H1 (cell line): ENCODE measurements around the gene CHRNA5. TPM values are rescaled to one million over a fixed set of nuclear protein-coding genes. Genes with fewer than 3 reads are reported as not detected.

Source experiments
- CHD1 ChIP-seq: IDR thresholded peaks from 2 replicates; pipeline ENCODE4 v1.6.1; 2012; ENCODE audit warnings: low read depth, low read length, improper control_type of control experiment
- CHD2 ChIP-seq: IDR thresholded peaks from 2 replicates; pipeline ENCODE4 v1.6.1; 2012; ENCODE audit warnings: low read length, improper control_type of control experiment
- RAD21 ChIP-seq, 2 experiments: IDR thresholded peaks in 1 of 2; conservative IDR thresholded peaks in 1 of 2; 2 replicates each; pipeline ENCODE4 v1.6.1; 2011; ENCODE audit warnings: low read depth in 2 of 2, low read length in 2 of 2, improper control_type of control experiment in 1 of 2, inconsistent platforms in 1 of 2, mild to moderate bottlenecking in 1 of 2, moderate library complexity in 1 of 2
- SIRT6 ChIP-seq: IDR thresholded peaks from one replicate; pipeline ENCODE4 v1.7.1; 2012; ENCODE audit warnings: low read length, inconsistent platforms
- SP1 ChIP-seq: IDR thresholded peaks from 2 replicates; pipeline ENCODE4 v1.6.1; 2011; ENCODE audit warnings: low read depth, low read length
- TEAD4 ChIP-seq: IDR thresholded peaks from 2 replicates; pipeline ENCODE4 v1.6.1; 2012; ENCODE audit warnings: low read depth, low read length, inconsistent platforms, mixed read lengths
- polyA plus RNA-seq, 7 experiments: library from polyadenylated mRNA; depleted of rRNA in 3 of 7; stranded (reverse) in 5 of 7; unstranded in 2 of 7; fragments of >200 nt in 5 of 7; fragments of 200-250 nt in 2 of 7; gene quantifications; 1 replicate in 5 of 7; 2 replicates in 1 of 7; 4 replicates in 1 of 7; pipeline versions ENCODE4 v1.2.1 to v1.2.3, GENCODE V29; 2011 to 2013; ENCODE audit warnings: missing spikeins in 2 of 7, mixed read lengths in 2 of 7
- total RNA-seq: library from RNA; stranded (reverse); fragmentation: NEBNext Ultra II Directional; extraction: Animal tissue kit (Norgen Biotek cat#: 25700); gene quantifications from 2 replicates; pipeline ENCODE4 v1.2.1, GENCODE V29; 2021

The CHRNA5 gene
- total and polyA plus RNA-seq, 2 of the 8 experiments (the other 6 are each of a cell fraction or from before 2014, with no cell fraction given) = 13.5 to 31.4 TPM

DNA sequence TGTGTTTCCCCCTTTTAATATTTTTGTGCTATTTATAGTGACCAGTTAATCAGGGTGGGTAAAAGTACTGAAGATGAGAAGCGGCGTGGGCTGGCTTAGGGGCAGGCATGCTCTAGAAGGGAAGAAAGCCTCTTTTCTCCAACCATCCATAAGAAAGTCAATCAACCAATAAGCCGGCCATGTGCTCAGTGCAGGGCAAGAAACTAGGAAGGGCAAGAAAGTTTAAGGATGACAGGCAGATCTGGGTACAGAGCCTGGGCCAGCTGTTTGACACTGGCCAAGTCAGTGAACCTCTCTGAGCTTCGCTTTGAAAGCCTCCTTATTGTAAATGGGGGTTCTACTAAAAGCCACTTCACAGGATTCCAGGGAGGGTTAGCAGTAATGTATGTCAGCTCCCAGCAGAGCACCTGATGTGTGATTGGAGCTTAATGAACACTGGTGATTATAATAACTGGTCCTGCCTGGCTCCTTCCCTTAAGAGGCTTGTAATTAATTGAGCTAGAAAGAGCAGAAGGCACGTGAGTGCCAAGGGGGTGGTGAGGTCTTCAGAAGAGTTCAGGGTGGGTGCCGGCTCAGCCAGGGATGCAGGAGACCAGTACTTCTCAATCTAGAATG lies 61.2 kb downstream of the CHRNA5 start (continued):
- TF ChIP-seq RAD21 (IDR thresholded peaks at IDR 0.05 in 1 of 2, conservative IDR thresholded peaks at IDR 0.05 in 1 of 2; ENCODE audit: low read depth in 2 of 2, low read length in 2 of 2) (no peak), TEAD4 (no peak), CHD2 (no peak), CHD1 (no peak), SP1 (no peak), SIRT6 (no peak)
